ENCODE data around the gene CSRP3. TPM values are rescaled to one million over a fixed set of nuclear protein-coding genes. Genes with fewer than 3 reads are reported as not detected.

The CSRP3 gene
- total RNA-seq: not detected in 2 replicates

GRCh38 chr11:19201737-19202605 is at the start of gene CSRP3:
Gene CSRP3, minus strand, starts transcription at chr11:19201983. Its CDS starts 9,535 bp downstream, at chr11:19192448.
- no peak for DNase-seq (ENCODE audit: low read depth in 2 of 2)

DNA sequence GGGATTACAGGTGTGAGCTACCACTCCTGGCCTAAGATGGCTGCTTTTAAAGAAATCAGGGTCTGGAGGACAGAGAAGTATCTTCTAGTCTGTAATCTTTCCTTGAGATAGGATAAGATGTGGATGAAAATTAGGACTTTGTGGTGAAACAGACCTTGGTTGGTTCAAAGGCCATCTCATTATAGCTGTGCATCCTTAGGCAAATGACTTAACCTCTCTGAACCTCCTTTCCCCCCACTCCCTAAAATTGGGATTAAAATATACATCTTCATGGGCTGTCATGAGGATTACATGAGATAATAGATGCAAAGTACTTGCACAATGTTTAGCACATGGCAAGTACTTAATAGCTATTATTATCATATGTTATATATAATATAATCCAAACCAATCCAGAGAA is 49.8 kb upstream of the CSRP3 start:
- DNase-seq (ENCODE audit: low read depth in 2 of 2): no peak

DNA sequence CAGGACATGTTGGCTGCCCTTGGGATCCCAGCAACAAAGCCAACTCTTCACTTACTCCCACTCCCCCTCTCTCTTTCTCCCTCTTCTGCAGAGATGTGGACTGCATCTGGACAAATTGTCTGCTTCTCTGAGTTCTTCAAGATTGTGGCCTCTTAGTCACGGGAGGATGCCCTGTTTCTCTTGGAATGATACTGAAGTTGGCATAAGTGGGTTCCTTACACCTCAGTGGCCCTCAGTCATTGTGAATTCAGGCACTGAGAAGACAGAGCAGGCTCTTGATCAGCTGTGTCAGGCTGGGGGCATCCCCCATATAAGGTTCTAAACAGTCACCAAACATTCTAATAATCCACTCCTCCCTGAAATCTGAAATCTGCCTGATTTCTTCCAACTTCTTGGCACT is 45.0 kb upstream of the CSRP3 start:
- DNase-seq (ENCODE audit: low read depth in 2 of 2): no peak

- no peak for DNase-seq (ENCODE audit: low read depth in 2 of 2)
These were observed 43.6 kb upstream of the CSRP3 start for GRCh38 chr11:19245351-19245750.

DNA sequence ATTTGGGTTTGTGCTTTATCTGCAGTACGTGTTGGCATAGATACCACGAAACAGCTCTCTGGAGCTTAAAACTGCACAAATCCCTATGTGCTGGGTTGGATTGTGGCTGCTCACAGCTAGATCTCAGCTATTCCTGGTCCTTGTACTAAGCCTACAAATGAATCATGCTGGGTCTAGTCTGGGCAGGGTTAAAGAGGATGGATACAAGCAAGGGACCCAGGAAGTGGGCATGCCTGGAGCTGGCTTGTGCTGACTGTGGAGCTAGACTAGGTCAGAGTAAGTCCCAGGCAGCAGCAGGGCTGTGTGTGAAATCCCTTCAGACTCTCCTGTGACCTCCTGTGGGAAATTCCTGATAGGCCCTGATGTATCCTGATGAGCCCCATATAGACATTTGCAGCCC is 42.8 kb upstream of the CSRP3 start:
- no peak for DNase-seq (ENCODE audit: low read depth in 2 of 2)

DNA sequence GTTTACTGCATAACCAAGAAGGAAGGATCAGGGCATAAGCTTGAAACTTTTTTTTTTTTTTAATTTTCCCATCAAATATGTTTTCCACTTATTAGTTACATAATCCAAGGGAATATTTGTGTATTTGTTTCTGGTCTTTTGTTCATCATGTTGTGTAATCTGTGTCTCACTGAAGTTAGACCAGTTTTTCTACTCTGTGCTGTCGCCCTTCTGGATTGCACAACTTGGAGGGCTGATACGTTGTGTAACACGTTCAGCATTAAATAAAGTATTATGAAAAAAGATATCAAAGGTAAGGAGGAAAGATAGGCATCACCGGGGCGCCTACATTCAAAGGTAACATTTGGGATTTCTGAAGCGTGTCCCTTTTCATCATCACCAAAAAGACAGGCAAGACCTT is 42.3 kb upstream of the CSRP3 start:
- no peak for DNase-seq (ENCODE audit: low read depth in 2 of 2)

DNA sequence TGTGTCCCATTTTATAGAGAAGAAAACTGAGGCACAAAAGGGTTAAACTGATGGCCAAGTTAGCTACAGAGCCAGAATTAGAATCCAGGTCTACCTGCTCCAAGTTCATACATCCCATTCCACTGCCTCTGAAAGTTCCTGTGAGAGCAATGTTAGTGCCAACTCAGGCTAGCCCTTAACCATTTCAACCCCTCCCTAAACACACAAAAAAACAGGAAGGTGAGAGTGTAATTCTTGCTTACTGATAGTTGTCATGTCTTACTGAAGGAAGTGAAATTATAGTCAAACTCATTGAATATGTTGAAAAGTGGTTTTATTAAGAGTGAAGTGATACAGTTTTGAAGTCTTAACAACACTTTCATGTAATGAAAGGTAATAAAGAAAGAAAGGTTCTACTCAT is 41.8 kb upstream of the CSRP3 start:
- DNase-seq (ENCODE audit: low read depth in 2 of 2): no peak

DNA sequence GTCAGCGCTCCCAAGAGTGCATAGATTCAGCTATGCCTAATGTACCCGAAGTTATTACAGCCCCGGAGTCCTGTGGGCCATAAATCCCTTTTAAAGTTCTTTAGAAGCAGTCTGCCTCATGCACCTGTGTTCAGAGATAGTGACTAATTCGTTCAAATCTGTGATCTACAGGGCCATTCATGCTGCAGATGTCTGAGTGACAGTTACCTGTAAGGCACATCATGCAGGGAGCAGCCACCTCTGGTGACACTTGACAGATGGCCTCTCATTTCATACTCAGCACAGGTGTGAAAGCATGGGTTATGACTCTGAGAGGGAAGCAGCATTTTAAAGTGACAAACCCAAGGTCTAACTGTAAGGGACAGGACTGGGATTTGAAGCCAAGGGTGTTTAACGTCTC is 41.4 kb upstream of the CSRP3 start:
- no peak for DNase-seq (ENCODE audit: low read depth in 2 of 2)

DNA sequence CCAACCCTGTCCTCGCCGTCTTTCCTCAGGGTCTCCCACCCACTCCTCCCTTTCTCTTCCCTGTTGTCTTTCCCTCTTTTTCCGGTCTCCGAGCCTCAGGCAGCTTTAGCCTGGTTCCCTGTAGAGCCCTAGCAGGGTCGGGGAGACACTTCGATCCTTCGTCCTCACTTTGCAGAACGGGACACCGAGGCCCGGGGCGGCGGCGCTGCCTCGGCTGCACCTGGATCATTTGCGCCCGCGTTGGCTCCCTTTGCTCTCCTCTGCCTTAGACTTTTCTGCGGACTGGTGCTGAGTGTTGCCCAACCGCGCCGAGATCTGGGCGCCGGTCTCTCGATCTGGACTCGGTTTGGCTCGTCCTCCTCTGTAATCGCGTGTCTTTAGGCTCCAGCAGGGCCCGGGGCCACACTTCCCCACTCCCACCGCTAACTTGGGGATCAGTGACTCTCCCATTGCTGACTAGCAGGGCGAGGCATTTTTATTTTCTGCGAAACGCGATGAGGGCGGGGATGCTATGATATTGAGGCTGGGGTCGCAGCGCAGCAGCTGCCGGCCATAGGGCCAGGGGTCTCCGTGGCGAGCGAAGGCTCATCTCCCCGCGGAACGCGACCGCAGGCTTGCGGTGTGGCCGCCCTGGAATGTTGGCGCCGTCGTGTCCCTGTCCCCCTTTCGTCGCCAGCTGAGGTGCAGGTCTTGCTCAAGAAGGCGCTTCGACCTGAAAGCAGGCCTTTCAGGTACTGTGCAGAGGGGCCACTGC is 40.6 kb upstream of the CSRP3 start:
- no peak for DNase-seq (ENCODE audit: low read depth in 2 of 2)

DNA sequence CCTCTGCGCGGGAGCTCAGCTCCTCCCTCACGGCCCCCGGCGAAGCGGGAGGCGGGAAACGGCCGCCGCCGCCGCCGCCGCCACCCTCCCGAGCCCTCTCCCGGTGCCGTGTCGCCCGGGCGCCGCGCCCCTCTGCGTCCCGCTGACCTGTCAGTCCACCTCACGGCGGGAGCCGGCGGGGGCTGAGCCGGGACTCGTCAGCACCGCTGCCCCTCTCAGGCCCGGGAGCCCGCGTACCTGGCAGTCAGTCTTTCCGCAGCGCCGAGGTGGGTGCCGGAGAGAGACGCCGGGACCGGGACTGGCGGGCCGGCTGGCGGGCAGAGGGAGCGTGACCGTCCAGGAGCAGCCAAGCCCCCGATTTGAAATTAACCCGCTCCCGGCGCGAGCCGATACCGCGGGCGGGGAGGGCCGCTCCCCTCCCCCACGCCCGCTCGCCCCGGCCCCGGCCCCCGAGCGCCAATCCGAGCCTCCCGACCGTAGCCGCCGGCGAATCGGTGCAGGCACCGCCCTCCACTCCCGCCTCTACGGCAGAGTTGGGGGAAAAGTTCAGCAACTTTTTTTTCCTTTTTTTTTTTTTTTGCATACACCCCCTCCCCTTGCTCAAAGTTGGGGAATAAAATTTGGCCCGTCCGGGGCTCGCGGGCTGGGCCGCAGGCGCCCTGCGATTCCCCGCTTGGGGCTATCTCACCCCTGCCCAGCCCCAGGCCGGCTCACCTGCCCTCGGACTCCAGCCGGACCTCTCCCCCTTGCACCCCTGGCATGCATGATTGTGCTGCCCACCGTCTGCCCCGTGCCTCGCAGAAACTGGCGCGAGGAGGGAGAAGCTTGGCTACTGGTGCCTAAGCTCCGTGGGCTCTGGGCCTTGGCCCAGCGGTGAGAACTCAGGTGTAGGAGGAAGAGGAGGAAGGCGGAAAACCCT is 39.7 kb upstream of the CSRP3 start:
- peak in 1 of 2 donors; percentile 29 for DNase-seq (ENCODE audit: low read depth in 2 of 2)

- peak; percentile 90 to 96 for DNase-seq (ENCODE audit: low read depth in 2 of 2)
These were observed 38.9 kb upstream of the CSRP3 start, which contains the start of gene E2F8 for GRCh38 chr11:19240420-19241259. Gene E2F8, minus strand, starts transcription at chr11:19240945. Its CDS starts 824 bp downstream, at chr11:19240121.

DNA sequence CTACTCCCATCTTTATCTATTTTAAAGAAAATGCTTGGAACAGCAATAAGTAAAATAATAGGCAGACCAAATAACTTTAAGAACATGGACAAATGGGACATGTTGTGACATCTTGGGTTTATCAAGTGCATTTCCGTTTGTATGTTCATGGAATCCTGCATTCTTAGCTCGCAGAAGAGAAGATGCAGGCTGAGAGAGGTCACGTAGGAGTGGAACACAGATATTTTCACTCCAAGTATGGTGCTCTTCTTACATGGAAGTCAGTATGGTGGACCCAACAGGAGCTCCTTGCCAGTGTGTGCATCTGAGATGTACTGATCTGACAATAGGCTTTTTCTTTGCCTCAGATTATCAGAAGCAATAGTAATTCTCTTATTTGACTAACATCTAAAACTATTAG is 37.3 kb upstream of the CSRP3 start:
- no peak for DNase-seq (ENCODE audit: low read depth in 2 of 2)

DNA sequence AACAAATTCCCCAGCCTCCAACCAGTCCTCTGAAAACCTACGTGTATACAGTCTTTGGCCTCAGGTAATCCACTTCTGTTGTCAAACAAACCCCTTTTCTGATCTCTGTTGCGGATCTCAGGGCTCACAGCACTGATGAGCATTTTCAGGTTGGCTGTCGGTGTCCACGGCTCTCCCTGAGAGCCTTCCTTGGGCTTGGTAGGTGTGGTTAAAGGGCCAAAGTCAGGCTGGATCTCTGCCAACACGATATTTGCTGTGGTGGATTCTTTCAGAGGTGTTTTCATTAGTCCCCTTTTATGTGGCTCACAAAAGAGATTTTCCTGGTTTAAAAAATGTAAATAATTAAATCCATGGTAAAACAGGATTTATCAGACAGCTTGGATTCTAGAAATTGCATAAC is 36.0 kb upstream of the CSRP3 start:
- no peak for DNase-seq (ENCODE audit: low read depth in 2 of 2)

GRCh38 chr11:19237381-19237780 is 35.6 kb upstream of the CSRP3 start:
- DNase-seq (ENCODE audit: low read depth in 2 of 2): no peak

DNA sequence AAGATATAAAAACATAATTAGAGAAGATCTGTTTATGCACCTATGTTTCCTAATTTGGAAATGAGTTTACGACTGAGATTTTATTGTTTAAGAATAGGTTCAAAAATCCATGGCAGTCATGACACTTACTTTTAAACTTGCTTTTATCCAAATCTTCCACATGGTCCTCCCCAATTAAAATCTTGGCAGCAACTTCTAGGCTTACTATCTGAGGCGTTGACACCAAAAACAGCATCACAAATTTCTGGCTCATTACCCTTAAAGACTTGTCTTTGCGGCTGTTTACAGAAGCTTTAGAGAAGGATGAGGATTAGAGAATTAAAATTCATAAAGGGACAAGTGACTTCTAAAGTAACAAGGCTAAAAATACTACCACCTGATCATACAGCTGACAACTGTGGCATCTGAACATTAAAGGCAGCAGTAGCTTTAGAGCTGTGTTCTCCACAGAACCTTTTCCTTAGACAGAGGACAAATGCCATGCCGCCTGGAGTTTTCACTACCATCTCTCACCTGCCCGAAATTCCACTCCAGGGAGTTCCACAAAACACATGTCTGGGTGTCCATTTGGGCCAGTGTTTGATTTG is 32.5 kb upstream of the CSRP3 start:
- no peak for DNase-seq (ENCODE audit: low read depth in 2 of 2)

- peak in 1 of 2 donors; percentile 89 for DNase-seq (ENCODE audit: low read depth in 2 of 2)
These were observed 31.2 kb upstream of the CSRP3 start for GRCh38 chr11:19232910-19233503.

DNA sequence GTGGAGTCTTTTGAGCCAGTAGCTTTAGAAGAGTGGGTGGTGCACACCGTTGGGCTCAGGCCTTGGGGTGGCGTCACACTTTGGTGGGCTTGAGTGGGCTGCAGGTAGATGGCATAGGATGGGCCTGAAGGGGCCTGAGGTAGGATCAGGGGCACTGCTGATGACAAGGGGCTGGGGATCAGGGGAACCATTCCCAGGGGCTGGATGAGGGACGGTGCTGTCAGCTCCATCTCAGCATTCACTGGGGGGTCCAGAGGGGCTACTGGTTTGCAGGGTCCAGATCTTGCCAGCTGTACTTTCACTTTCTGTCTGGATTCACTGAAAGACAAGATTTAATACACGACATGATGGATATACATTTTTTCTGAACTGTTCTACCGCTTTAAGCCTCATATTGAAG is 27.9 kb upstream of the CSRP3 start:
- DNase-seq (ENCODE audit: low read depth in 2 of 2): no peak

GRCh38 chr11:19228968-19229367 is 27.2 kb upstream of the CSRP3 start:
- DNase-seq (ENCODE audit: low read depth in 2 of 2): no peak

DNA sequence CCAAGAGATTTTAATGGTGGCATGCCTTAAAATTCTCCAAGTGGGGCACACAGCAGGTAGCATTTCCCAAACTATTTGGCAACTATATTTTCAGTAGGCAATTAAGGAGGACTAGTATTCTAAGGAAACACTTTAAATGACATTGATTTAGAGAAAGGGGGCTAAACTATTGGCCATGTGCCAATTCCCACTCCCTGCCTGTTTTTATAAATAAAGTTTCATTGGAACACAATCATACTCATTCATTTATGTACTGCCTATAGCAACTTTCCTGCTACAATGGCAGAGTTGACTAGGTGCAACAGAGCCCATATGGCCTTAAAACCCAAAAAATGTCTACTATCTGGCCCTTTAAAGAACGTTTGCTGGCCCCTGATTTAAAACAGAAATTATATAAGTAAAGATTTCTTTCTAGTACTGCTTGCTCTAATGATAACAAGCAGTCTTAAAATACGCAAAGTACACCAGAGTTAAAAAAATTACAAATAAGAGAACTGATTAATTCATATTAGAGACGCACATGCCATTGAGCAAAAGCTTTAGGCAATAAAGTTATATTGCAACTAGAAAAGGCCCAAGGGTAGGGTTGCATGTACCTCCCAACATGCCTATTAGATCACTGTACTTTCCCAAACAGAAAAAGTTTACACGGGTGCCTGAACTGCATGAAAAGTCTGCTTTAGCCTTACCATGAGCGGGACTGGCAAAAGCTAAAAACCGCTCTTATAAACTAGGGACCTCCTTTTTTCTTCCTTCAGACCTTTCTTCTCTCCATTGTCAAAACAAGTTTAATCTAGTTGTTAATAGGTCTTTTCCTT is 24.8 kb upstream of the CSRP3 start:
- no peak for DNase-seq (ENCODE audit: low read depth in 2 of 2)

Data from dermis microvascular lymphatic vessel endothelial cell (primary cell).